Esophagus muscularis mucosa (tissue), 3 donors: Measurements from ENCODE around the gene VSTM2A.

Source experiments
- CTCF ChIP-seq, 3 experiments: fragments of 200-600 bp in 2 of 3; fragments of 450-650 bp in 1 of 3; sonication (generic) in 2 of 3; IDR thresholded peaks; one replicate each; pipeline ENCODE4 v1.5.1; 2017 to 2019; ENCODE audit warnings: antibody characterized with exemption in 3 of 3, mild to moderate bottlenecking in 2 of 3, moderate library complexity in 1 of 3
- POLR2AphosphoS5 ChIP-seq, 2 donors: sonication (generic); formaldehyde crosslinking; IDR thresholded peaks; one replicate each; pipeline ENCODE4 v1.6.1; 2017; ENCODE audit warnings: antibody characterized with exemption in 2 of 2

GRCh38 chr7:54529568-54529967 is 12.6 kb upstream of the VSTM2A start:
- TF ChIP-seq CTCF (IDR thresholded peaks at IDR 0.05) = no peak
- no peak for TF ChIP-seq POLR2AphosphoS5 (IDR thresholded peaks at IDR 0.05)
